HepG2 (cell line): ENCODE data around the gene GLTPD2. TPM values are rescaled to one million over a fixed set of nuclear protein-coding genes. Genes with fewer than 3 reads are reported as not detected.

Experiments
- HOXA9 ChIP-seq: sonication (generic); formaldehyde crosslinking; IDR thresholded peaks from 2 replicates; pipeline ENCODE4 v1.8.1; 2022; ENCODE audit warnings: missing genetic modification reagents, mild to moderate bottlenecking, moderate library complexity, borderline replicate concordance
- ZNF407 ChIP-seq: sonication (generic); formaldehyde crosslinking; IDR thresholded peaks from one replicate; pipeline ENCODE4 v1.5.1; 2020; ENCODE audit warnings: mild to moderate bottlenecking, missing genetic modification reagents; ENCODE audit errors: not compliant biosample characterization
- polyA plus RNA-seq, 8 experiments: library from polyadenylated mRNA; depleted of rRNA in 3 of 8; stranded (reverse) in 7 of 8; unstranded in 1 of 8; fragments of >200 nt; fragmentation: Illumina TruSeq in 4 of 8; extraction: Trizol in 4 of 8; gene quantifications; 2 replicates each; pipeline versions ENCODE4 v1.2.1 to v1.2.3, GENCODE V29; 2011 to 2016; ENCODE audit warnings: low read depth in 4 of 8, missing spikeins in 1 of 8, mixed read lengths in 1 of 8; ENCODE audit not compliant: insufficient read depth in 1 of 8
- total RNA-seq, 5 experiments: library from RNA; depleted of rRNA; stranded (reverse); fragments of >200 nt; fragmentation: Illumina TruSeq; extraction: Trizol; gene quantifications; 2 replicates each; pipeline ENCODE4 v1.2.3, GENCODE V29; 2016; ENCODE audit warnings: low read depth in 1 of 5
- TF ChIP-seq, protein P1 (sequence below): sonication (generic); formaldehyde crosslinking; IDR thresholded peaks from 2 replicates; pipeline ENCODE4 v1.4.0; 2020; ENCODE audit warnings: missing genetic modification reagents

Gene GLTPD2
- total and polyA plus RNA-seq, 2 of the 13 experiments (the other 11 are each of a cell fraction or from before 2014, with no cell fraction given), result 7.5 to 12.9 TPM

DNA sequence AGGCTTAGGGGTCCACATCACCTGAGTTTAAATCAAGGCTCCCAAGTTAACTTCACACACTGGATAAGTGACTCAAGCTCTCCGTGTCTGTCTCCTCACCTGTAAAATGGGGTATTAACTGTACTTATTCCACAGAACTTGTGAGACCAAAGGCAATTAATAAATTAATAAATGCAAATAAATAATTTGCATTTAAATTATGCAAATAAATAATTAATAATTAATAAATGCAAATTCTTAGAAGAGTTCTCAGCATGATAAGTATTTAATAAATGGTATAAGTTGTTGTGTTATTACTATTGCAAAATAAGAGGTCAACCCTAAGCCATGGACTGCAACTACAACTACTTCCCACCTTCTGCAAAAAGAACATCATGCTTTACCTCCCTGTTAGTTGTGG is 35.4 kb upstream of the GLTPD2 start (continued):
- TF ChIP-seq ZNF407 (CRISPR knock-in tag) (no peak), HOXA9 (CRISPR knock-in tag) (no peak)
- TF ChIP-seq, protein P1, sequence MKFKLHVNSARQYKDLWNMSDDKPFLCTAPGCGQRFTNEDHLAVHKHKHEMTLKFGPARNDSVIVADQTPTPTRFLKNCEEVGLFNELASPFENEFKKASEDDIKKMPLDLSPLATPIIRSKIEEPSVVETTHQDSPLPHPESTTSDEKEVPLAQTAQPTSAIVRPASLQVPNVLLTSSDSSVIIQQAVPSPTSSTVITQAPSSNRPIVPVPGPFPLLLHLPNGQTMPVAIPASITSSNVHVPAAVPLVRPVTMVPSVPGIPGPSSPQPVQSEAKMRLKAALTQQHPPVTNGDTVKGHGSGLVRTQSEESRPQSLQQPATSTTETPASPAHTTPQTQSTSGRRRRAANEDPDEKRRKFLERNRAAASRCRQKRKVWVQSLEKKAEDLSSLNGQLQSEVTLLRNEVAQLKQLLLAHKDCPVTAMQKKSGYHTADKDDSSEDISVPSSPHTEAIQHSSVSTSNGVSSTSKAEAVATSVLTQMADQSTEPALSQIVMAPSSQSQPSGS (CRISPR knock-in tag), result no peak
